ENCODE measurements around the gene GLB1L. TPM values are rescaled to one million over a fixed set of nuclear protein-coding genes. Genes with fewer than 3 reads are reported as not detected.

GLB1L gene
- total RNA-seq, 2 experiments from 2014 or later: 1.2 to 2.8 TPM

DNA sequence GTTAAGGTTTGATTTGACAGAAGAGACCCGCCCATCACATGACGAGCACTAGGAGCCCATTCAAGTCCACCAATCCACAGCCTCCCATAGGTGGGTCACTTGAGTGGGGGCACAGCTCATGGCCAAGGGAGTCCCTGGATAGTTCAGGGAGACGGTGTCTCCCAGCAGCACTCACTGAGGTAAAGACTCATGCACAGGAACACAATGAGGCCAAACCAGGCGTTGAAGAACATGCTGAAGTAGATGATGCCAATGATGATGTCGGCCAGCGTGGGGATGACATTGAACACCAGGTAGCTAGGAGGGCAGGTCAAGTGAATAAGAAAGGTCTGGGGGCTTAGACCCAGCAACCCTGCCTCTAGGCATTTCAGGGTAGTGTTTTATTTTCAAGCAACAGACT, 30.5 kb downstream of the GLB1L start:
- DNase-seq (no peak), ATAC-seq (no peak)
- Mint-ChIP-seq H3K36me3 (ENCODE audit: low read depth) (peaks cover 53% of the 10 kb centered on the region), H3K4me1 (ENCODE audit: low read depth) (peaks cover 40% of the 10 kb centered on the region), H3K27me3 (no peaks in the 10 kb centered on the region), H3K9me3 (no peaks in the 10 kb centered on the region), H3K4me3 (no peak overlapping the region), H3K27ac (no peak overlapping the region)
- ChIA-PET CTCF (interaction anchor here (1.1 to 2.7 kb wide), 2 partner anchors 37 to 80 kb away, joined by 3 to 10 read pairs; no protein-coding TSS in a partner anchor), POLR2A (interaction anchor here (1.0 to 3.8 kb wide), 2 partner anchors 15 to 36 kb away, joined by 3 to 15 read pairs; no protein-coding TSS in a partner anchor)
- TF ChIP-seq, protein P1, sequence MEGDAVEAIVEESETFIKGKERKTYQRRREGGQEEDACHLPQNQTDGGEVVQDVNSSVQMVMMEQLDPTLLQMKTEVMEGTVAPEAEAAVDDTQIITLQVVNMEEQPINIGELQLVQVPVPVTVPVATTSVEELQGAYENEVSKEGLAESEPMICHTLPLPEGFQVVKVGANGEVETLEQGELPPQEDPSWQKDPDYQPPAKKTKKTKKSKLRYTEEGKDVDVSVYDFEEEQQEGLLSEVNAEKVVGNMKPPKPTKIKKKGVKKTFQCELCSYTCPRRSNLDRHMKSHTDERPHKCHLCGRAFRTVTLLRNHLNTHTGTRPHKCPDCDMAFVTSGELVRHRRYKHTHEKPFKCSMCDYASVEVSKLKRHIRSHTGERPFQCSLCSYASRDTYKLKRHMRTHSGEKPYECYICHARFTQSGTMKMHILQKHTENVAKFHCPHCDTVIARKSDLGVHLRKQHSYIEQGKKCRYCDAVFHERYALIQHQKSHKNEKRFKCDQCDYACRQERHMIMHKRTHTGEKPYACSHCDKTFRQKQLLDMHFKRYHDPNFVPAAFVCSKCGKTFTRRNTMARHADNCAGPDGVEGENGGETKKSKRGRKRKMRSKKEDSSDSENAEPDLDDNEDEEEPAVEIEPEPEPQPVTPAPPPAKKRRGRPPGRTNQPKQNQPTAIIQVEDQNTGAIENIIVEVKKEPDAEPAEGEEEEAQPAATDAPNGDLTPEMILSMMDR (IDR thresholded peaks at IDR 0.05): no peak
- intact Hi-C loops (cut with micrococcal nuclease): loop anchor here (5.0 kb wide), 1 partner anchor 52 kb away; the partner anchor contains the start of gene NHEJ1

DNA sequence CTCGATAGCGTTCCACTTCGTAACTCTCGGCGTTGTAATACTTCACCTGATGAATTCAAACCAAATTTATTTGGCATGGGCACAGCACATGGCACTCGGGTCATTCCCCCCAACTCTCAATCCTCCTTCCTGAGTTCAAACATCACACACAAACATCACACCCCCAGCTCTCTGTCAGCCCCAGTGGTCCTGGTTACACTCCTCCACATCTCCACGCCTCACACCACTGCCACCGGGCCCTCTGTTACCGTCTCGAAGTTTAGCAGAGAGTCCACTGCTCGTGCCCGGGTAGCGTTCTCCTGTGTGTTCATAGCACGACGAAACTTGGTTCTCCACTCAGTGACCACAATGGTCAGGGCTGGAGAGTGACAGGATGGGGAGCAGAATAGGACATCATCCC, 31.1 kb downstream of the GLB1L start:
- Mint-ChIP-seq H3K4me1 (ENCODE audit: low read depth) (peaks cover 38% of the 10 kb centered on the region), H3K27ac (no peak overlapping the region), H3K4me3 (no peak overlapping the region), H3K36me3 (ENCODE audit: low read depth) (peaks cover 51% of the 10 kb centered on the region), H3K27me3 (no peaks in the 10 kb centered on the region), H3K9me3 (no peaks in the 10 kb centered on the region)
- no peak for ATAC-seq
- ChIA-PET CTCF (interaction anchor here (1.1 to 6.7 kb wide), 3 partner anchors 37 to 81 kb away, joined by 3 to 49 read pairs (median 13); partner anchors contain the start of gene SLC23A3), POLR2A (interaction anchor here (1.0 to 3.8 kb wide), 2 partner anchors 14 to 35 kb away, joined by 3 to 15 read pairs; no protein-coding TSS in a partner anchor)
- DNase-seq: no peak
- TF ChIP-seq, protein P1 (IDR thresholded peaks at IDR 0.05): no peak
- intact Hi-C loops (cut with micrococcal nuclease): loop anchor here (5.0 kb wide), 1 partner anchor 52 kb away; the partner anchor contains the start of gene NHEJ1

DNA sequence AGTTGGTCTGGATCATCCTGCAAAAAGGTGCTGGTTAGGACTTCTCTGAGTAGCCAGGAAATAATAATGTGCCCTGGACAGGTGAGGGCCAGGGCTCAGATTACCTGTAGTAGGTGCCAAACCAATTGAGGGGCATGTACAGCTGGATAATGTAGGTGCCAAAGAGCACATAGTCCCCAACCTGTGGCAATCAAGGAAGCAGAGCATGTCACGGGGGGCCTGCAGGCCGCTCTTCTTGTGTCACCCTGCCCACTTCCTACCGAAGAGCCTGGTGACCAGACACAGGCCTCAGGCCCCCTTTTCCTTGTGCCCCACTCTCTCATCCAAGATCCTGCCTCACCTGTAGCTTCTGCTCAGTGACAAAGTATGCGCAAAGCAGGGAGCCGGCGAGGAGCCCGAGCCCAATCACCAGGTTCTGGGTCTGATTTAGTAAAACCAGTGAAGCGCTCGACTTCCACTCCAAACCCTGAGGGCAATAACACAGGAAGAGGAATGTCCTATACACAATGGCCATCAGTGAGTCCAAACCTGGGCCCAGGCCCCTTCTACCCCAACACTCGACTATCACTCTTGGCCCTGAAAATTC, 31.7 kb downstream of the GLB1L start:
- Mint-ChIP-seq H3K4me3 (no peak overlapping the region), H3K27me3 (no peaks in the 10 kb centered on the region), H3K36me3 (ENCODE audit: low read depth) (peaks cover 49% of the 10 kb centered on the region), H3K4me1 (ENCODE audit: low read depth) (peaks cover 41% of the 10 kb centered on the region), H3K9me3 (no peaks in the 10 kb centered on the region), H3K27ac (no peak overlapping the region)
- ChIA-PET POLR2A (interaction anchor here (1.5 kb wide), 1 partner anchor 13 kb away, joined by 4 read pairs; no protein-coding TSS in a partner anchor), CTCF (interaction anchor here (3.4 to 6.7 kb wide), 3 partner anchors 41 to 82 kb away, joined by 13 to 49 read pairs (median 22); partner anchors contain the start of genes NHEJ1 and SLC23A3)
- DNase-seq: no peak
- intact Hi-C loops (cut with micrococcal nuclease): loop anchor here (5.0 kb wide), 1 partner anchor 51 kb away; the partner anchor contains the start of gene NHEJ1
- TF ChIP-seq, protein P1 (IDR thresholded peaks at IDR 0.05): no peak
- no peak for ATAC-seq

DNA sequence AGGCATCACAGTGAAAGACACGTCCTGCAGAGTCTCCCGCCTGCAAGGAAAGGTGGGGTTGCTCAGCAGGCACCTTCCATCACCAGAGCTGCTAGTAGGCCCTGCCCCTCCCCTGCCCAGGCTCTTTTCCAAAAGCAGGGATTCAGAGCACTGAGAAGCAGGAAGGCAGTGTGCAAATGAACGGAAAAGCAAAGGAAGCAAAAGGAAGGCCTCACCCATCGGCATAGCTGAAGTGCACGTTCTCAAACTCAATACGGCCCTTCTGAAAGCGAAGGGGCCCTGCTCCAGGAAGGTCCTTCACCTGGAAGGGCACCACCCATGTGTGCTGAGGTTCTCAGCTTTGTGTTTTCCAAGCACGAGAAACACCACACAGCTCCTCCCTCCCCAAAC, 32.2 kb downstream of the GLB1L start:
- Mint-ChIP-seq H3K4me1 (ENCODE audit: low read depth) (peaks cover 46% of the 10 kb centered on the region), H3K36me3 (ENCODE audit: low read depth) (peaks cover 48% of the 10 kb centered on the region), H3K27me3 (no peaks in the 10 kb centered on the region), H3K27ac (no peak overlapping the region), H3K9me3 (no peaks in the 10 kb centered on the region), H3K4me3 (no peak overlapping the region)
- TF ChIP-seq, protein P1 (IDR thresholded peaks at IDR 0.05): no peak
- DNase-seq (no peak), ATAC-seq (no peak)
- ChIA-PET POLR2A (interaction anchor here (1.3 to 1.5 kb wide), 3 partner anchors 9 to 64 kb away, joined by 3 to 4 read pairs (median 3); no protein-coding TSS in a partner anchor), CTCF (interaction anchor here (3.4 to 6.7 kb wide), 3 partner anchors 40 to 82 kb away, joined by 13 to 49 read pairs (median 22); partner anchors contain the start of genes NHEJ1 and SLC23A3)
- intact Hi-C loops (cut with micrococcal nuclease): loop anchor here (5.0 kb wide), 1 partner anchor 51 kb away; the partner anchor contains the start of gene NHEJ1

Data from activated CD8-positive, alpha-beta T cell treated with anti-CD3 and anti-CD28 coated beads for 36 hours (primary cell).